SK-N-MC (cell line): ENCODE results near the gene FAM78A.

Experiments used
- EZH2 ChIP-seq: fragments of 200-600 bp; sonication (generic); IDR thresholded peaks from one replicate; pipeline ENCODE4 v1.6.1; 2017; ENCODE audit warnings: antibody characterized with exemption
- FOXP2 ChIP-seq: optimal IDR thresholded peaks from 2 replicates; pipeline ENCODE3; 2011; ENCODE audit warnings: mild to moderate bottlenecking, moderate library complexity; ENCODE audit not compliant: insufficient read depth; ENCODE audit errors: extremely low read length, control extremely low read depth
- POLR2AphosphoS5 ChIP-seq: IDR thresholded peaks from 2 replicates; pipeline ENCODE4 v1.6.1; 2012; ENCODE audit warnings: mild to moderate bottlenecking, low read depth, low read length, borderline replicate concordance

DNA sequence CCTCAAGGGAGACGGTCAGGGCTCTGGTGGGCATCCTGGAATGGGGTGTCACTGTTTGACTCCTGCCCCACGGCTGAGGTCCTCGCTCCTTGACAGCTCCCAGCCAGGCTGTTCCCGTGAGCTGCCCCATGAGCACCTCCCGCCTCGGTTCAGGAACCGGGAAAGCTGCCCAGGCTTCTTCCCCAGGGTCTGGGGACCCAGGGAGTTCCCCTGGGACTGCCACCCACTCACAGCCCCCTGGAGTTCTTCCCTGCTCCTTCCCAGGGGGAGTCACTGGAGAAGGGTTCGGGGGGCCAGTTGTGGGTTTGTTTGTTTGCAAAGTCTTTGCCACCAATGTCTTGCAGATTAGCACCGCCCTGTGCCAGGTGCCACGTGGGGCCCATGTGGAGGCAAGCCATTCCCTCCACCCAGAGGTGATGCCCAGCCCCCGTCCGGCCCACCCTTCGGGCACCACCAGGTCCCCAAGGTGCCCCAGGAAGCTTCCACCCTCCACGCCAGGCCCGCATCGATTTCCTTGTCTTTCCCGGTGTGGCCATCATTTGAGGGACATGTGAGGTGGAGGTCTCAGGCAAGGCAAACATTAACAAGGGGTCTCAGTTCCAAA is 14.6 kb upstream of the FAM78A start:
- TF ChIP-seq POLR2AphosphoS5 (no peak), EZH2 (no peak), FOXP2 (no peak)
